WTC11 (cell line): Measurements from ENCODE around the gene ITGA2. TPM values are rescaled to one million over a fixed set of nuclear protein-coding genes. Genes with fewer than 3 reads are reported as not detected.

Experiments used
- ATAC-seq: fragments of 200-7000 bp; cut with Tn5 transposase; 2 replicates; pipeline ENCODE4 v1.10.0; 2021; ENCODE audit warnings: mild to moderate bottlenecking, moderate library complexity
- CTCF ChIA-PET: fragments of 300-600 bp; sonication (Branson Sonifier 250); formaldehyde crosslinking; loops from one replicate; lab custom pipeline; 2021; ENCODE audit warnings: antibody characterized with exemption; lab: Charles Lee
- POLR2A ChIA-PET: fragments of 350-600 bp; sonication (Branson Sonifier 250); formaldehyde crosslinking; loops from one replicate; lab custom pipeline; 2021; ENCODE audit warnings: antibody characterized with exemption; lab: Charles Lee
- DNase-seq: peaks from one replicate; pipeline ENCODE4 v3.0.0; 2021; ENCODE audit warnings: low spot score
- H3K27ac Mint-ChIP-seq: 2 replicates; pipeline ENCODE4 v1.8.0; 2021; ENCODE audit warnings: mixed read lengths
- H3K27me3 Mint-ChIP-seq: 2 replicates; pipeline ENCODE4 v1.8.0; 2021; ENCODE audit warnings: low read depth, mild to moderate bottlenecking, moderate library complexity, mixed read lengths
- H3K36me3 Mint-ChIP-seq: 2 replicates; pipeline ENCODE4 v1.8.0; 2021; ENCODE audit warnings: mixed read lengths
- H3K4me1 Mint-ChIP-seq: 2 replicates; pipeline ENCODE4 v1.8.0; 2022; ENCODE audit warnings: mixed read lengths
- H3K4me3 Mint-ChIP-seq: 2 replicates; pipeline ENCODE4 v1.8.0; 2021; ENCODE audit warnings: mild to moderate bottlenecking, moderate library complexity, mixed read lengths
- H3K9me3 Mint-ChIP-seq: 2 replicates; pipeline ENCODE4 v1.8.0; 2021; ENCODE audit warnings: mixed read lengths
- CREM ChIP-seq: sonication (generic); formaldehyde crosslinking; IDR thresholded peaks from 2 replicates; pipeline ENCODE4 v1.8.1; 2022; ENCODE audit warnings: mild to moderate bottlenecking, missing genetic modification reagents, moderate library complexity
- EMX1 ChIP-seq: fragments of 250-450 bp; sonication (Bioruptor Pico); IDR thresholded peaks from 2 replicates; pipeline ENCODE4 v1.8.0; 2021; ENCODE audit warnings: mild to moderate bottlenecking
- ESRRA ChIP-seq: sonication (generic); formaldehyde crosslinking; IDR thresholded peaks from 2 replicates; pipeline ENCODE4 v1.8.1; 2022; ENCODE audit warnings: mild to moderate bottlenecking, missing genetic modification reagents, borderline replicate concordance
- FOXP1 ChIP-seq: sonication (generic); formaldehyde crosslinking; IDR thresholded peaks from 2 replicates; pipeline ENCODE4 v1.8.0; 2022; ENCODE audit warnings: missing genetic modification reagents, mild to moderate bottlenecking, moderate library complexity, borderline replicate concordance
- GABPB1 ChIP-seq: sonication (generic); formaldehyde crosslinking; IDR thresholded peaks from 2 replicates; pipeline ENCODE4 v1.8.1; 2023; ENCODE audit warnings: mild to moderate bottlenecking, missing genetic modification reagents
- IRF1 ChIP-seq: sonication (generic); formaldehyde crosslinking; IDR thresholded peaks from 2 replicates; pipeline ENCODE4 v1.8.0; 2023; ENCODE audit warnings: missing genetic modification reagents
- MYBL2 ChIP-seq: sonication (generic); formaldehyde crosslinking; IDR thresholded peaks from 2 replicates; pipeline ENCODE4 v1.8.1; 2023; ENCODE audit warnings: mild to moderate bottlenecking, moderate library complexity, missing genetic modification reagents
- NFYB ChIP-seq: sonication (generic); formaldehyde crosslinking; conservative IDR thresholded peaks from 2 replicates; pipeline ENCODE4 v1.8.0; 2022; ENCODE audit warnings: low read depth, missing genetic modification reagents
- NR3C1 ChIP-seq: sonication (generic); formaldehyde crosslinking; conservative IDR thresholded peaks from 2 replicates; pipeline ENCODE4 v1.8.1; 2023; ENCODE audit warnings: low read depth, mild to moderate bottlenecking, missing genetic modification reagents
- OVOL2 ChIP-seq: fragments of 250-450 bp; sonication (Bioruptor Pico); IDR thresholded peaks from 2 replicates; pipeline ENCODE4 v1.9.0; 2021; ENCODE audit warnings: mild to moderate bottlenecking, borderline replicate concordance
- PREB ChIP-seq: sonication (generic); formaldehyde crosslinking; IDR thresholded peaks from 2 replicates; pipeline ENCODE4 v1.8.1; 2022; ENCODE audit warnings: mild to moderate bottlenecking, missing genetic modification reagents, moderate library complexity, borderline replicate concordance
- PRRX2 ChIP-seq: fragments of 250-450 bp; sonication (Bioruptor Pico); IDR thresholded peaks from 2 replicates; pipeline ENCODE4 v1.8.0; 2021; ENCODE audit warnings: mild to moderate bottlenecking
- SMAD4 ChIP-seq: sonication (generic); formaldehyde crosslinking; IDR thresholded peaks from 2 replicates; pipeline ENCODE4 v1.8.0; 2022; ENCODE audit warnings: mild to moderate bottlenecking, missing genetic modification reagents
- TP53 ChIP-seq: sonication (generic); formaldehyde crosslinking; IDR thresholded peaks from 2 replicates; pipeline ENCODE4 v1.8.1; 2023; ENCODE audit warnings: mild to moderate bottlenecking, missing genetic modification reagents
- ZNF121 ChIP-seq: sonication (generic); formaldehyde crosslinking; IDR thresholded peaks from 2 replicates; pipeline ENCODE4 v1.8.0; 2023; ENCODE audit warnings: missing genetic modification reagents
- ZNF219 ChIP-seq: sonication (generic); formaldehyde crosslinking; IDR thresholded peaks from 2 replicates; pipeline ENCODE4 v1.8.0; 2023; ENCODE audit warnings: missing genetic modification reagents, mild to moderate bottlenecking, borderline replicate concordance
- ZNF416 ChIP-seq: fragments of 250-450 bp; sonication (Bioruptor Pico); IDR thresholded peaks from 2 replicates; pipeline ENCODE4 v1.9.0; 2021; ENCODE audit warnings: mild to moderate bottlenecking, inconsistent platforms
- ZNF423 ChIP-seq: fragments of 250-450 bp; sonication (Bioruptor Pico); IDR thresholded peaks from 2 replicates; pipeline ENCODE4 v2.1.2; 2022; ENCODE audit warnings: mild to moderate bottlenecking, moderate library complexity
- total RNA-seq: library from RNA; stranded (reverse); gene quantifications from 3 replicates; pipeline ENCODE4 v1.2.3, GENCODE V29; 2021
- TF ChIP-seq, protein P1 (sequence below): sonication (generic); formaldehyde crosslinking; IDR thresholded peaks from 2 replicates; pipeline ENCODE4 v1.8.1; 2023; ENCODE audit warnings: mild to moderate bottlenecking, moderate library complexity, missing genetic modification reagents
- TF ChIP-seq, protein P2 (sequence below): sonication (generic); formaldehyde crosslinking; IDR thresholded peaks from 2 replicates; pipeline ENCODE4 v1.8.0; 2022; ENCODE audit warnings: mild to moderate bottlenecking, missing genetic modification reagents
- TF ChIP-seq, protein P3 (sequence below): fragments of 250-450 bp; sonication (Bioruptor Pico); IDR thresholded peaks from 2 replicates; pipeline ENCODE4 v1.8.0; 2021; ENCODE audit warnings: mild to moderate bottlenecking
- TF ChIP-seq, protein P4 (sequence below): sonication (generic); formaldehyde crosslinking; IDR thresholded peaks from 2 replicates; pipeline ENCODE4 v1.8.1; 2023; ENCODE audit warnings: mild to moderate bottlenecking, missing genetic modification reagents, borderline replicate concordance
- TF ChIP-seq, protein P5 (sequence below): fragments of 250-450 bp; sonication (Bioruptor Pico); IDR thresholded peaks from 2 replicates; pipeline ENCODE4 v1.9.0; 2021; ENCODE audit warnings: moderate library complexity, mild to moderate bottlenecking, inconsistent platforms, borderline replicate concordance
- TF ChIP-seq, protein P6 (sequence below): sonication (generic); formaldehyde crosslinking; conservative IDR thresholded peaks from 2 replicates; pipeline ENCODE4 v1.8.1; 2022; ENCODE audit warnings: mild to moderate bottlenecking, missing genetic modification reagents
- TF ChIP-seq, protein P7 (sequence below): sonication (generic); formaldehyde crosslinking; IDR thresholded peaks from 2 replicates; pipeline ENCODE4 v1.8.1; 2023; ENCODE audit warnings: mild to moderate bottlenecking, missing genetic modification reagents, moderate library complexity

The ITGA2 gene
- total RNA-seq, 1 experiment from 2014 or later, result 5.5 TPM

DNA sequence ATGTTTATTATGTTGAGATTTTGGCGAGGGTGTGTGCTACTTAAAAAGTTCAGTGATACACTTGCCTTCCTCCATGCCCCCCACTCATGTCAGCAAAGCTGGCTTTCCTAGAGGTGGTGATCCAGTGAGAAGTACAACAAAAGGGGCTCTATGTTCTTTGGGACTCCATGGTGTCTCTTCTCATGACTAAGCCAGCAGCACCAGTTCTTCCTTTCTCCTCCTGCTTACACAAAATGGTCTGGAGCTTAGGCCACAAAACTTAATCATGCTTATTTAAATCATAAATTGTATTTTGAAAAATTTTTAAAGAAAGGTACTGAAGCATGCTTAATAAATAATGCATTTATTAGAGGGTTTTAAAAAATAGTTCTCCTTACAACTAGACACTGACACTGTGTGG lies 98.0 kb downstream of the ITGA2 start:
- DNase-seq (no peak), ATAC-seq (no peak)
- H3K27ac Mint-ChIP-seq, result no peak overlapping the region
- H3K4me3 Mint-ChIP-seq, result no peak overlapping the region
- no peaks in the 10 kb centered on the region for H3K36me3 Mint-ChIP-seq
- no peak for TF ChIP-seq EMX1
- no peak for TF ChIP-seq ZNF416 (CRISPR knock-in tag)
- TF ChIP-seq ZNF423 (CRISPR knock-in tag), result no peak
- TF ChIP-seq FOXP1 (CRISPR knock-in tag), result no peak
- TF ChIP-seq TP53 (CRISPR knock-in tag), result no peak
- no peak for TF ChIP-seq ZNF219 (CRISPR knock-in tag)
- no peak for TF ChIP-seq NR3C1 (CRISPR knock-in tag)
- no peak for TF ChIP-seq GABPB1
- no peak for TF ChIP-seq ZNF121 (CRISPR knock-in tag)
- no peak for TF ChIP-seq IRF1 (CRISPR knock-in tag)
- ChIA-PET POLR2A (no interaction called here), CTCF (no interaction called here)
- H3K9me3 Mint-ChIP-seq, result no peaks in the 10 kb centered on the region
- no peaks in the 10 kb centered on the region for H3K27me3 Mint-ChIP-seq
- no peaks in the 10 kb centered on the region for H3K4me1 Mint-ChIP-seq

DNA sequence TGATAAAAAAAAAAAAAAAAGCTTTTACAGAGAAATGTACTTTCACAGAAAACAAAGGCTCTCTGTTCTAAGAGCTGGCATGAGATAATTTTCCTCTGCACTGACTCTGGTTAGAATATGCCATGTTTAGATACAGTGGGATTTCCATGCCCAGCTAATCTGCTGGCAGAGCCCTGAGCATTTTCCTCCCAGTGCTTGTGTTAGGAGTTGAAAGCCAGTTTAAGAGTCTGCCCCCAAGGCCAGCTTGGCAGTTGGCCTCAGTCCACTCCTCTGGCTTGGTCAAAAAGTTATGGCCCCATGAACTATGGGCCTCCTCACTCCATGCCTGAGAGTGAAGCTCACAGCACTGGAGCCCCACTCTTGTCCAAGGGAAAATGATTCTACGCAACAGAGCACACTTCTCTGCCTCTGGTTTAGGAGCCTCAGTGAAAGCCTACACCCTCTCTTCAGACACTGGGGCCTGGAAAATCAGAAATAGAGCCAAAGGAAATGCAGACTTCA lies 98.5 kb downstream of the ITGA2 start:
- Mint-ChIP-seq H3K36me3 (no peaks in the 10 kb centered on the region), H3K9me3 (no peaks in the 10 kb centered on the region), H3K27ac (no peak overlapping the region)
- DNase-seq, result no peak
- TF ChIP-seq SMAD4 (CRISPR knock-in tag) (no peak), PRRX2 (CRISPR knock-in tag) (no peak), MYBL2 (CRISPR knock-in tag) (no peak), NFYB (CRISPR knock-in tag) (no peak), CREM (no peak), EMX1 (no peak), PREB (CRISPR knock-in tag) (no peak), TP53 (CRISPR knock-in tag) (no peak), ESRRA (no peak), OVOL2 (CRISPR knock-in tag) (no peak)
- TF ChIP-seq, protein P1, sequence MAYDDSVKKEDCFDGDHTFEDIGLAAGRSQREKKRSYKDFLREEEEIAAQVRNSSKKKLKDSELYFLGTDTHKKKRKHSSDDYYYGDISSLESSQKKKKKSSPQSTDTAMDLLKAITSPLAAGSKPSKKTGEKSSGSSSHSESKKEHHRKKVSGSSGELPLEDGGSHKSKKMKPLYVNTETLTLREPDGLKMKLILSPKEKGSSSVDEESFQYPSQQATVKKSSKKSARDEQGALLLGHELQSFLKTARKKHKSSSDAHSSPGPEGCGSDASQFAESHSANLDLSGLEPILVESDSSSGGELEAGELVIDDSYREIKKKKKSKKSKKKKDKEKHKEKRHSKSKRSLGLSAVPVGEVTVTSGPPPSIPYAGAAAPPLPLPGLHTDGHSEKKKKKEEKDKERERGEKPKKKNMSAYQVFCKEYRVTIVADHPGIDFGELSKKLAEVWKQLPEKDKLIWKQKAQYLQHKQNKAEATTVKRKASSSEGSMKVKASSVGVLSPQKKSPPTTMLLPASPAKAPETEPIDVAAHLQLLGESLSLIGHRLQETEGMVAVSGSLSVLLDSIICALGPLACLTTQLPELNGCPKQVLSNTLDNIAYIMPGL (CRISPR knock-in tag), result no peak
- TF ChIP-seq, protein P2, sequence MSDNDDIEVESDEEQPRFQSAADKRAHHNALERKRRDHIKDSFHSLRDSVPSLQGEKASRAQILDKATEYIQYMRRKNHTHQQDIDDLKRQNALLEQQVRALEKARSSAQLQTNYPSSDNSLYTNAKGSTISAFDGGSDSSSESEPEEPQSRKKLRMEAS (CRISPR knock-in tag), result no peak
- TF ChIP-seq, protein P3, sequence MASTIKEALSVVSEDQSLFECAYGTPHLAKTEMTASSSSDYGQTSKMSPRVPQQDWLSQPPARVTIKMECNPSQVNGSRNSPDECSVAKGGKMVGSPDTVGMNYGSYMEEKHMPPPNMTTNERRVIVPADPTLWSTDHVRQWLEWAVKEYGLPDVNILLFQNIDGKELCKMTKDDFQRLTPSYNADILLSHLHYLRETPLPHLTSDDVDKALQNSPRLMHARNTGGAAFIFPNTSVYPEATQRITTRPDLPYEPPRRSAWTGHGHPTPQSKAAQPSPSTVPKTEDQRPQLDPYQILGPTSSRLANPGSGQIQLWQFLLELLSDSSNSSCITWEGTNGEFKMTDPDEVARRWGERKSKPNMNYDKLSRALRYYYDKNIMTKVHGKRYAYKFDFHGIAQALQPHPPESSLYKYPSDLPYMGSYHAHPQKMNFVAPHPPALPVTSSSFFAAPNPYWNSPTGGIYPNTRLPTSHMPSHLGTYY (CRISPR knock-in tag), result no peak
- TF ChIP-seq, protein P4, sequence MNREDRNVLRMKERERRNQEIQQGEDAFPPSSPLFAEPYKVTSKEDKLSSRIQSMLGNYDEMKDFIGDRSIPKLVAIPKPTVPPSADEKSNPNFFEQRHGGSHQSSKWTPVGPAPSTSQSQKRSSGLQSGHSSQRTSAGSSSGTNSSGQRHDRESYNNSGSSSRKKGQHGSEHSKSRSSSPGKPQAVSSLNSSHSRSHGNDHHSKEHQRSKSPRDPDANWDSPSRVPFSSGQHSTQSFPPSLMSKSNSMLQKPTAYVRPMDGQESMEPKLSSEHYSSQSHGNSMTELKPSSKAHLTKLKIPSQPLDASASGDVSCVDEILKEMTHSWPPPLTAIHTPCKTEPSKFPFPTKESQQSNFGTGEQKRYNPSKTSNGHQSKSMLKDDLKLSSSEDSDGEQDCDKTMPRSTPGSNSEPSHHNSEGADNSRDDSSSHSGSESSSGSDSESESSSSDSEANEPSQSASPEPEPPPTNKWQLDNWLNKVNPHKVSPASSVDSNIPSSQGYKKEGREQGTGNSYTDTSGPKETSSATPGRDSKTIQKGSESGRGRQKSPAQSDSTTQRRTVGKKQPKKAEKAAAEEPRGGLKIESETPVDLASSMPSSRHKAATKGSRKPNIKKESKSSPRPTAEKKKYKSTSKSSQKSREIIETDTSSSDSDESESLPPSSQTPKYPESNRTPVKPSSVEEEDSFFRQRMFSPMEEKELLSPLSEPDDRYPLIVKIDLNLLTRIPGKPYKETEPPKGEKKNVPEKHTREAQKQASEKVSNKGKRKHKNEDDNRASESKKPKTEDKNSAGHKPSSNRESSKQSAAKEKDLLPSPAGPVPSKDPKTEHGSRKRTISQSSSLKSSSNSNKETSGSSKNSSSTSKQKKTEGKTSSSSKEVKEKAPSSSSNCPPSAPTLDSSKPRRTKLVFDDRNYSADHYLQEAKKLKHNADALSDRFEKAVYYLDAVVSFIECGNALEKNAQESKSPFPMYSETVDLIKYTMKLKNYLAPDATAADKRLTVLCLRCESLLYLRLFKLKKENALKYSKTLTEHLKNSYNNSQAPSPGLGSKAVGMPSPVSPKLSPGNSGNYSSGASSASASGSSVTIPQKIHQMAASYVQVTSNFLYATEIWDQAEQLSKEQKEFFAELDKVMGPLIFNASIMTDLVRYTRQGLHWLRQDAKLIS (CRISPR knock-in tag), result no peak
- TF ChIP-seq, protein P5, sequence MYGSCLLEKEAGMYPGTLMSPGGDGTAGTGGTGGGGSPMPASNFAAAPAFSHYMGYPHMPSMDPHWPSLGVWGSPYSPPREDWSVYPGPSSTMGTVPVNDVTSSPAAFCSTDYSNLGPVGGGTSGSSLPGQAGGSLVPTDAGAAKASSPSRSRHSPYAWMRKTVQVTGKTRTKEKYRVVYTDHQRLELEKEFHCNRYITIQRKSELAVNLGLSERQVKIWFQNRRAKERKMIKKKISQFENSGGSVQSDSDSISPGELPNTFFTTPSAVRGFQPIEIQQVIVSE (CRISPR knock-in tag), result no peak
- TF ChIP-seq, protein P6, sequence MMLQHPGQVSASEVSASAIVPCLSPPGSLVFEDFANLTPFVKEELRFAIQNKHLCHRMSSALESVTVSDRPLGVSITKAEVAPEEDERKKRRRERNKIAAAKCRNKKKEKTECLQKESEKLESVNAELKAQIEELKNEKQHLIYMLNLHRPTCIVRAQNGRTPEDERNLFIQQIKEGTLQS (CRISPR knock-in tag), result no peak
- TF ChIP-seq, protein P7, sequence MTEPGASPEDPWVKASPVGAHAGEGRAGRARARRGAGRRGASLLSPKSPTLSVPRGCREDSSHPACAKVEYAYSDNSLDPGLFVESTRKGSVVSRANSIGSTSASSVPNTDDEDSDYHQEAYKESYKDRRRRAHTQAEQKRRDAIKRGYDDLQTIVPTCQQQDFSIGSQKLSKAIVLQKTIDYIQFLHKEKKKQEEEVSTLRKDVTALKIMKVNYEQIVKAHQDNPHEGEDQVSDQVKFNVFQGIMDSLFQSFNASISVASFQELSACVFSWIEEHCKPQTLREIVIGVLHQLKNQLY (CRISPR knock-in tag), result no peak
- TF ChIP-seq, all 79 proteins: peak for 0
- H3K27me3 Mint-ChIP-seq, result no peaks in the 10 kb centered on the region
- CTCF ChIA-PET, result no interaction called here
- POLR2A ChIA-PET, result interaction anchor here (0.5 kb wide), 1 partner anchor 458 kb away, joined by 3 read pairs; no protein-coding TSS in a partner anchor
- no peak for ATAC-seq
- no peaks in the 10 kb centered on the region for H3K4me1 Mint-ChIP-seq
- no peak overlapping the region for H3K4me3 Mint-ChIP-seq
